ENCODE measurements around the gene EHBP1L1.

EHBP1L1 gene

DNA sequence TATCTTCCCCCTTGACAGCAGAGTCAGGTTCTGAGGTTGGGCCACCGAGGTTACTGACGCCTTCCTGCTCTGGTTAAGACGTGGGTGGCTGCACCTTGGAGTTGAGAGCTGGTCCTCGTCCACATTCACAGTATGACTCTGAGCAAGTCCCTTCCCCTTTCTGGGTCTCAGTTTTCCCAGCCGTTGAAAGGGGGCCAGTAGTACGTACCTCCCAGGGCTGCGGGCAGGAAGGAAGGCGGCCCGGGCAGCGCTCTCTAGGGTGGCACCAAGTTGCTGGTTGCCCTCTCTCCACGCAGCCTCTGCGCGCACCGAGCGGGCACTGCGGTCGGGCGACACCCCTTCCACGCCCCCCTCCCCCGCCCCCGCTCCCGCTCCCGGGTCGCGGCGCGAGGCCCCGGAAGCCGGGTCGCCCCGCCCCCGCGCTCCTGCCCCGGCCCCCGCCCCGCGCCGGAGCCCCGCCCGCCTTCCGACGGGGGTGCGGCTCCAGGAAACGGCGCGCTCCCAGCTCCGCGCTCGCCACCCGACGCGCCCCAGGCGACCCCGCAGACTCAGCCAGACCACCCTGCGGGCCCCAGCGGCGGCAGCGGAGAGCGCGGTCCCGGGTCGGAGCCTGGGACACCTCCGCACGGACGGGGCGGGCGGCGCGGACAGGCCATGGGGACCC lies at the start of gene EHBP1L1:
Gene EHBP1L1 (plus strand): TSS at position 486 of the 664 bp plus-strand sequence. CDS start 250 bp downstream, outside the sequence.
- no peak for DNase-seq (ENCODE audit: low read depth in 2 of 2)

GRCh38 chr11:65526744-65527143 lies 49.1 kb upstream of the EHBP1L1 start:
- no peak for DNase-seq (ENCODE audit: low read depth in 2 of 2)

GRCh38 chr11:65528819-65529350 lies 47.0 kb upstream of the EHBP1L1 start:
- no peak for DNase-seq (ENCODE audit: low read depth in 2 of 2)

DNA sequence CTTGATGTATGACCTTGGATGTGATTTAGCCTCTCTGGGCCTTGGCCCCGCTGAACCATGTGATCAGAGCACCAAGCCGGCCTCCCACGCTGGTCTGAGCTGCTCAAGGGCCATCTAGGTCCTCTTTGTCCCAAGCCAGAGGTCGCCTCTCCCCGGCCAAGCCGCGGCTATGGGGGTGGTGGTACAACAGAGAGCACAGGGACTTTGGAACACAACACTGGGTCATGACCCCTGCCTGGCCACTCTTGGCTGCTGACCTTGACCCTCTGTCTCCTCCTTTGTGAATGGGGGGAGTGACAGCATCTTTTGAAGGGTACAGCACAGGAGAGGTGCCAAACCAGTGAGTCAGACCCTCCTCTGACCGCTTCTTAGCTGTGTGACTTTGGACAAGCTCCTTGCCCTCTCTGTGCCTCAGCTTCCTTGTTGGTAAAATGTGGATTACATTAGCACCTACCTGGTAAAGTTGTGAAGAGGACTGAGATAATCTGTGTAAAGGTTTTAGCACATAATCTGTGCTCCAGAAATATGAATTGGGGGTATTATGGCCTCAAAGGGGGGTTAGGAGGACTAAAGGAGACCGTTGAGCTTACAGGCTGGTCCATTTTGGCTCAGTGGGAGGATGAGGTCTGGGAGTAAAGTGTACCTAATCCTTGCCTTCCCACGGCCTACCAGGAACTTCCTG lies 46.2 kb upstream of the EHBP1L1 start:
- DNase-seq (ENCODE audit: low read depth in 2 of 2), result no peak

DNA sequence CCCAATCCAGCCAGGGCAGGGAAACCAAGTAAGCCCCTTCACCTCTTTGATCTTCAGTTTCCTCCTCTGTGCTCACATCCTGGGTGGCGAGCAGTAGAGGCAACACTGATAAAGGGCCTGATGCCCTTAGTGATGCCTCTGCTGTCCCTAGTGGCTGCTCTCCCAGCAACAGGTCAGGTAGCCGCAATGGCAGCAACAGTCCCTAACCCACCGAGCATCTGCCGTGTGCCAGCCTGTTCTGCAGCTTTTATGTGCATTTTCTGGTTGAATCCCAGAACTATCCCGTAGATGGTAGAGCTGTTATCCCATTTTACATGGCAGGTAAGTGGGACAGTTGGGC lies 45.7 kb upstream of the EHBP1L1 start:
- DNase-seq (ENCODE audit: low read depth in 2 of 2), result no peak

GRCh38 chr11:65532388-65533064 lies 43.3 kb upstream of the EHBP1L1 start:
- no peak for DNase-seq (ENCODE audit: low read depth in 2 of 2)

- DNase-seq (ENCODE audit: low read depth in 2 of 2), result no peak
These were observed 40.8 kb upstream of the EHBP1L1 start for GRCh38 chr11:65535102-65535501.

- DNase-seq (ENCODE audit: low read depth in 2 of 2), result no peak
These were observed 39.2 kb upstream of the EHBP1L1 start for GRCh38 chr11:65536412-65537295.

- DNase-seq (ENCODE audit: low read depth in 2 of 2), result no peak
These were observed 38.6 kb upstream of the EHBP1L1 start for GRCh38 chr11:65537296-65537597.

DNA sequence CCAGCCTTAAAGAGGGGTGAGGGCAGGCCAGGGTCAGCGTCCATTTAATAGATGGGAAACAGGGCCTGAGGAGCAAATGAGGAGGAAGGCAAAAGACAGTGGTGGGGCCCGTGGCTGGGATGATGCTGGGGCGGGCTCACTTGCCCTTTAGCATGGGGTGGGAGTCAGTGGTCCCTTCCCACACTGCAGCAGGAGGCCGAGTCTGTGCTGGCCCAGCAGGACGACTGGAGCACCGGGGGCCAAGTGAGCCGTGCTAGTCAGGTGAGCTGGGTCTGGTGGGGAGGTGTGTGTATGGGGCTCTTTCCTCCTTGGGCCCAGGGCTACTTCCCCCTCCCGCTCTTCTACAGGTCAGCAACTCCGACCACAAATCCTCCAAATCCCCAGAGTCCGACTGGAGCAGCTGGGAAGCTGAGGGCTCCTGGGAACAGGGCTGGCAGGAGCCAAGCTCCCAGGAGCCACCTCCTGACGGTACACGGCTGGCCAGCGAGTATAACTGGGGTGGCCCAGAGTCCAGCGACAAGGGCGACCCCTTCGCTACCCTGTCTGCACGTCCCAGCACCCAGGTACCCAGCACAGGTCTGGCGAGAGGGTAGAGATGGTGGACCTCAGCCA lies 38.1 kb upstream of the EHBP1L1 start:
- DNase-seq (ENCODE audit: low read depth in 2 of 2), result no peak

DNA sequence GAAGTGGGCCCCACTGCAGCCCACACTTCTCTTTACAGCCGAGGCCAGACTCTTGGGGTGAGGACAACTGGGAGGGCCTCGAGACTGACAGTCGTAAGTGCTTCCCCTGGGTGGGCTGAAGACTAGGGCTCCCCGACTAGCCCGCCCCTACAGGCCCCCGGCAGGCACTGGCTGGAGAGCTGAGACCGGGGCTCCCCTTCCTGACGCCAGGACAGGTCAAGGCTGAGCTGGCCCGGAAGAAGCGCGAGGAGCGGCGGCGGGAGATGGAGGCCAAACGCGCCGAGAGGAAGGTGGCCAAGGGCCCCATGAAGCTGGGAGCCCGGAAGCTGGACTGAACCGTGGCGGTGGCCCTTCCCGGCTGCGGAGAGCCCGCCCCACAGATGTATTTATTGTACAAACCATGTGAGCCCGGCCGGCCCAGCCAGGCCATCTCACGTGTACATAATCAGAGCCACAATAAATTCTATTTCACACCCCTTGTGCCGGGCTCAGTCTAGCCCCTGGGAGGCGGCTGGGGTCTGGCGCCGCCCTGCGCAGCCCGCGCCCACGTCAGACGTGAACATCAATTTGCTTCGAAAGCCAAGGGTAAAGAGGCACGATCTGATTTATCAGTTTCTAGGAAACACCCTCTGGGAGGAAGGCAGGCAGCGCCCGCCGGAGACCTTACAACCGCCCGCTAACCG lies 37.5 kb upstream of the EHBP1L1 start:
- DNase-seq (ENCODE audit: low read depth in 2 of 2), result no peak

- DNase-seq (ENCODE audit: low read depth in 2 of 2), result no peak
These were observed 36.7 kb upstream of the EHBP1L1 start for GRCh38 chr11:65538915-65539743.

DNA sequence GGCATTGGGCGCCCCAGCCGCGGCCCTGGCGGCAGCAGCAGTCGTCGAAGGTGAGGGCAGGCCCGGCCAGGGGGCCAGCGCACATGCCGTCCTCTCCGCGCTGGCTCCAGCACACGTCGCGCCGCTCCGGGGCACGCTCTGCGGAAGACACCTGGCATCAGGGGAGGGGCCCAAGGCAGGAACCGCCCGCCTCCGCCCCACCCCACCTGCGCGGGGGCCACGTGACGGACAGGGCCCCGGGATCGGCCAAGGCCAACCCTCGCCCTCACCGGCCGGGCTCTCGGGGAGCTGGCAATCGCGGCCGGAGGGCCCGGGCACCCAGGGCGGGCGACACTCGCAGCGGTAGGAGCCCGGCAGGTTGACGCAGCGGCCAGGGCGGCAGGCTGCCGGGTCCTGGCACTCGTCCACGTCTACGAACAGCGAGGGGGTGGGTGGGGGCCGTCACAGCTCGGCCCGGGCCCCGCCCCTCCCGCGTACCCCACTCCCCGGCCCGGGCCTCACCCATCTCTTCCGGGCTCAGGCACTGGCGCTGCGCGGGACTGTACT lies 36.0 kb upstream of the EHBP1L1 start:
- no peak for DNase-seq (ENCODE audit: low read depth in 2 of 2)

- peak; percentile 47 to 63 for DNase-seq (ENCODE audit: low read depth in 2 of 2)
These were observed 35.4 kb upstream of the EHBP1L1 start for GRCh38 chr11:65540290-65541092.

DNA sequence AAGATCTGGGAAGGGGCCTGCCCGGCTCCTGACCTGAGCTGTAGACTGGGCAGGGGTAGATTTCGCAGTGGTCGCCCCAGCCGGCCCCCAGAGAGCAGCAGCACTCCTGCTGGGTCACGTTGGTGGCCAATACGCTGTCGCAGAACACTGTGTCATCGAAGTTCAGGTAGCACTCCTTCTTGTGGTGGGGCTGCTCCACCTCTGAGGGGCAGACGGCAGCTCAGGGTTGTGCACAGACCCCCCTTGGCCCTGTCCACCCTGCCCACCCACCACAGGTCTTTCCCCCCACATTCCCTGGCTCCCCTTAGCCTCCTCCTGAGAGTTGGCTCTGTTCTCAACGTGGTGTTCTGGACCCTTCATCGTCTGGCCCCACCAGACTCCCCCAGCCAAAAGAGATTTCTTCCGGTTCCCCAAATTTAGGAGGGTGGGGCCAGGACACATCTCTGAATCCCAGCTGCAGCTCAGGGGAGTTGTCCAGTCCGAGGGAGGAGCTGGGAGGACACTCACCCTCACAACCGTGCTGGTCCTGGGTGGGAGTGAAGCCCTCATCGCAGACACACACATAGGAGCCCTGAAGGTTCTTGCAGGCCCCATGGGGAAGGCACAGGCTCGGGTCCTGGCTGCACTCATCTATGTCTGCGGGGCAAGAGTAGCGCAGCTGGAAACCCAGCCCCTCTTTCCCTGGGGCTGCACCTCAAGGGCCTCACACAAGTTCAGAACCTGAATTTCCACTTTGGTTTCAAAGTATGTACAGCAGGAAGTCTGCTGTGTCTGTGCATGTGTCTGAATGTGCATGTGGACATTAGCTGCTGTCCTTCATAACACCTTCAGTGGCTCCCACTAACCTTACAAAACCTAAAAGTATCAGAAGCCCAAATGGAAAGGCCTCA lies 34.5 kb upstream of the EHBP1L1 start:
- DNase-seq (ENCODE audit: low read depth in 2 of 2), result no peak

GRCh38 chr11:65542738-65543390 lies 33.0 kb upstream of the EHBP1L1 start:
- no peak for DNase-seq (ENCODE audit: low read depth in 2 of 2)

DNA sequence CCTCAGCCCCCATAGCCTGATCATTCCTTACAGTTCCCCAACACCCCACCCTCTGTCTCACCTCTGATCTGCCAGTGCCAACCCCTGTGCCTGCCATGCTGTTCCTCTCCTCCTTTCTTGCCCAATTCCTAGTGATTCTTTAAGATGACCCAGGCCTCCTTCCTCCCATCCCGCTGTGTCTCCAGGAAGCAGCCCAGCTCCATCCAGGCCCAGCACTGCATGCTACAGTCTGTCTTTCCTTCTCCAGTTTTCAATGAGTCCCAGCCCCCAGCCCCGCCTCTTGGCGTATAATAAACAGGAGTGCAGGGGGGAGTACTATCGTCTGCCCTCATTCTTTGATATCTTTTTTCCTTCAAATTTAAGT lies 30.0 kb upstream of the EHBP1L1 start:
- DNase-seq (ENCODE audit: low read depth in 2 of 2), result no peak

Data from fibroblast of skin of left biceps (primary cell).